PC-3 (cell line): ENCODE data around the gene NEUROG3. TPM values are rescaled to one million over a fixed set of nuclear protein-coding genes. Genes with fewer than 3 reads are reported as not detected.

Experiments used
- ATAC-seq: fragments of 200-7000 bp; cut with Tn5 transposase; 2 replicates; pipeline ENCODE4 v1.9.1; 2020; ENCODE audit warnings: mild to moderate bottlenecking, moderate library complexity
- BruUV-seq: library from RNA; stranded (reverse); fragments of 400-500 nt; replicated peaks from 2 replicates; lab custom pipeline; 2021; lab: Mats Ljungman, UMichigan
- CTCF ChIA-PET: fragments of 300-600 bp; sonication (Branson Sonifier 250); formaldehyde crosslinking; loops from one replicate; lab custom pipeline; 2022; ENCODE audit warnings: antibody characterized with exemption; lab: Charles Lee
- POLR2A ChIA-PET: fragments of 300-600 bp; sonication (Branson Sonifier 250); formaldehyde crosslinking; loops from one replicate; lab custom pipeline; 2022; ENCODE audit warnings: antibody characterized with exemption; ENCODE audit not compliant: unreplicated experiment; lab: Charles Lee
- DNase-seq: peaks from one replicate; pipeline ENCODE4 v3.0.0-alpha.2; 2015
- H2AFZ ChIP-seq: fragments of 300-600 bp; sonication (generic); 2 replicates; pipeline ENCODE4 v1.6.0; 2016; ENCODE audit warnings: antibody characterized with exemption, low read length
- H3F3A ChIP-seq: fragments of 300-600 bp; sonication (generic); one replicate; pipeline ENCODE4 v1.6.0; 2017; ENCODE audit warnings: antibody characterized with exemption, low read length, control low read depth, mild to moderate bottlenecking; ENCODE audit not compliant: unreplicated experiment
- H3K27ac ChIP-seq: fragments of 300-600 bp; sonication (generic); 2 replicates; pipeline ENCODE4 v1.5.1; 2016; ENCODE audit warnings: mild to moderate bottlenecking, low read length
- H3K27me3 ChIP-seq: fragments of 300-600 bp; sonication (generic); 2 replicates; pipeline ENCODE4 v1.6.1; 2016; ENCODE audit warnings: low read length, mixed read lengths
- H3K36me3 ChIP-seq: fragments of 300-600 bp; sonication (generic); 2 replicates; pipeline ENCODE4 v1.6.1; 2016; ENCODE audit warnings: low read depth, mixed run types, low read length, mixed read lengths
- H3K4me1 ChIP-seq: fragments of 300-600 bp; sonication (generic); 2 replicates; pipeline ENCODE4 v1.5.1; 2016; ENCODE audit warnings: low read length; ENCODE audit not compliant: insufficient read depth
- H3K4me2 ChIP-seq: fragments of 300-600 bp; sonication (generic); 2 replicates; pipeline ENCODE4 v1.6.0; 2016; ENCODE audit warnings: low read length
- H3K4me3 ChIP-seq: fragments of 300-600 bp; sonication (generic); 2 replicates; pipeline ENCODE4 v1.5.1; 2016; ENCODE audit warnings: mild to moderate bottlenecking, low read length, mixed read lengths
- H3K79me2 ChIP-seq: fragments of 300-600 bp; sonication (generic); 2 replicates; pipeline ENCODE4 v1.6.1; 2017; ENCODE audit warnings: low read length, mixed read lengths
- H3K9ac ChIP-seq: fragments of 300-600 bp; sonication (generic); 2 replicates; pipeline ENCODE4 v1.6.0; 2016; ENCODE audit warnings: mild to moderate bottlenecking, low read length
- H3K9me2 ChIP-seq: fragments of 300-600 bp; sonication (generic); replicated peaks from 2 replicates; pipeline ENCODE4 v1.6.1; 2016; ENCODE audit warnings: mixed run types, low read length, mixed read lengths
- H3K9me3 ChIP-seq: fragments of 300-600 bp; sonication (generic); 2 replicates; pipeline ENCODE4 v1.6.1; 2016; ENCODE audit warnings: low read length, mixed read lengths
- H4K20me1 ChIP-seq: fragments of 300-600 bp; sonication (generic); 2 replicates; pipeline ENCODE4 v1.6.1; 2016; ENCODE audit warnings: low read length, mixed read lengths
- EZH2 ChIP-seq: fragments of 300-600 bp; sonication (generic); IDR thresholded peaks from one replicate; pipeline ENCODE4 v1.6.1; 2017; ENCODE audit warnings: antibody characterized with exemption, mild to moderate bottlenecking, low read length; ENCODE audit not compliant: unreplicated experiment
- EZH2phosphoT487 ChIP-seq: fragments of 300-600 bp; sonication (generic); IDR thresholded peaks from 2 replicates; pipeline ENCODE4 v1.6.1; 2018; ENCODE audit warnings: mild to moderate bottlenecking, antibody characterized with exemption, low read length, borderline replicate concordance
- intact Hi-C: fragments of 100-400 bp; cut with micrococcal nuclease; formaldehyde crosslinking; loops from 2 replicates; pipeline ENCODE4 v1.9.0; 2023
- total RNA-seq: library from RNA; depleted of rRNA; stranded (reverse); fragments of >200 nt; gene quantifications from 2 replicates; pipeline ENCODE4 v1.2.3, GENCODE V29; 2014
- TF ChIP-seq, protein P1 (sequence below): fragments of 300-600 bp; sonication (generic); conservative IDR thresholded peaks from 2 replicates; pipeline ENCODE4 v1.5.1; 2017; ENCODE audit warnings: antibody characterized with exemption, low read depth, mild to moderate bottlenecking, low read length

NEUROG3 gene
- total RNA-seq, 1 experiment from 2014 or later: not detected

DNA sequence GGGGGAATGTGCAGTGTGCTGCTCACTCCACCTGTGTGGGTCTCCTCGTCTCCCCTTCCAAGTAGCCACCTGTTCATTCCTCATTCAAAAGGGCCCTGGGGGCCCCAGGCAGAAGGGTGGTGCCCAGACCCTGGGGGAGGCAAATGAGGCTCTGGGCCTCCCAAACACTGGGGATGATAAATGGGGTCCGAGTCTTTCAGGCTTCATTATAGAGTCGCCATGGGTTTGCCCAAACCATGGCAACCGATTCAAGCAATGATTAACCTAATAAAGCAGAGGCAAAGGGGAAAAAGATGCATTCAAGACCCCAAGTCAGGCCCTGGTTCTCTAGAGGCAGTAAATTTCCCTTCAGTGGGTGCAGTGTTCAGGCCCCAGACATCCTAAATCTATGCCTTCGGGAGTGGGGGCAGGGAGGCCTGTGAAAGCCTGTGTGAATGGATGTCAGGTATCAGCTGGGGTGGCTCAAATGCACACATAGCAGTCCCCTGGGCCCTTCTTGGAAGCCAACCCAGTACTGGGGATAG lies 10.4 kb downstream of the NEUROG3 start:
- H3K36me3 ChIP-seq: no peaks in the 10 kb centered on the region
- ATAC-seq: no peak
- H3K27ac ChIP-seq: no peak overlapping the region
- ChIA-PET CTCF (interaction anchor here (0.6 kb wide), 1 partner anchor 10 kb away, joined by 3 read pairs; no protein-coding TSS in a partner anchor), POLR2A (no interaction called here)
- H3K4me1 ChIP-seq: no peaks in the 10 kb centered on the region
- peaks cover 81% of the 10 kb centered on the region for H3K27me3 ChIP-seq
- H3F3A ChIP-seq: no peaks in the 10 kb centered on the region
- H3K4me2 ChIP-seq: no peak overlapping the region
- DNase-seq: no peak
- intact Hi-C loops: no loop called here
- no peak overlapping the region for H3K9ac ChIP-seq
- H3K79me2 ChIP-seq: no peaks in the 10 kb centered on the region
- no peaks in the 10 kb centered on the region for H3K9me3 ChIP-seq
- H4K20me1 ChIP-seq: no peaks in the 10 kb centered on the region
- H3K9me2 ChIP-seq: no peaks in the 10 kb centered on the region
- H2AFZ ChIP-seq: no peak overlapping the region
- BruUV-seq: no TSS peak
- H3K4me3 ChIP-seq: no peak overlapping the region
- TF ChIP-seq, protein P1, sequence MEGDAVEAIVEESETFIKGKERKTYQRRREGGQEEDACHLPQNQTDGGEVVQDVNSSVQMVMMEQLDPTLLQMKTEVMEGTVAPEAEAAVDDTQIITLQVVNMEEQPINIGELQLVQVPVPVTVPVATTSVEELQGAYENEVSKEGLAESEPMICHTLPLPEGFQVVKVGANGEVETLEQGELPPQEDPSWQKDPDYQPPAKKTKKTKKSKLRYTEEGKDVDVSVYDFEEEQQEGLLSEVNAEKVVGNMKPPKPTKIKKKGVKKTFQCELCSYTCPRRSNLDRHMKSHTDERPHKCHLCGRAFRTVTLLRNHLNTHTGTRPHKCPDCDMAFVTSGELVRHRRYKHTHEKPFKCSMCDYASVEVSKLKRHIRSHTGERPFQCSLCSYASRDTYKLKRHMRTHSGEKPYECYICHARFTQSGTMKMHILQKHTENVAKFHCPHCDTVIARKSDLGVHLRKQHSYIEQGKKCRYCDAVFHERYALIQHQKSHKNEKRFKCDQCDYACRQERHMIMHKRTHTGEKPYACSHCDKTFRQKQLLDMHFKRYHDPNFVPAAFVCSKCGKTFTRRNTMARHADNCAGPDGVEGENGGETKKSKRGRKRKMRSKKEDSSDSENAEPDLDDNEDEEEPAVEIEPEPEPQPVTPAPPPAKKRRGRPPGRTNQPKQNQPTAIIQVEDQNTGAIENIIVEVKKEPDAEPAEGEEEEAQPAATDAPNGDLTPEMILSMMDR: no peak
- TF ChIP-seq EZH2 (no peak), EZH2phosphoT487 (no peak)

DNA sequence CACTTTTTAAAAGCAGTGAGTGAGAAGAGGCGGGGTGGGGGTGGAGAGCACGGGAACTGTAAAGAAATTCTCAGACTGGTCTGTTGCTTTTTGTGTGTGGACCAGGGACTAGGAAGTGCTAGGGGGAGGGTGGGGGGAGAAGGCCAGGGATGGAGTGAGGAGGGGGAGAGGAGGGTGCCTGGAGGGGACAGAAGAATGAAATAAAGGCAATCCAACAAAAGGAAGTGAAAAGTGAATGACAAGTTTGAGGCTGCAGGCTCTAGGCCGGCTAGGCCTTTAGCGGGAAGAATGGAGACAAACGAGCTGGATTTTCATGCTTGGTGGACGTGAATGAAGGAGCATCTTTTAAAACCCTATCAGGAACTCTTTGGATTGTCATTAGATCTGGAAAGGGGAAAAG lies 13.7 kb downstream of the NEUROG3 start:
- Histone ChIP-seq H3K27ac (no peak overlapping the region), H3K79me2 (no peaks in the 10 kb centered on the region), H3K36me3 (no peaks in the 10 kb centered on the region), H3K4me1 (no peaks in the 10 kb centered on the region), H3F3A (no peaks in the 10 kb centered on the region), H3K4me2 (no peak overlapping the region), H3K9ac (no peak overlapping the region), H4K20me1 (no peaks in the 10 kb centered on the region), H3K9me3 (no peaks in the 10 kb centered on the region), H2AFZ (no peak overlapping the region), H3K9me2 (no peaks in the 10 kb centered on the region), H3K4me3 (no peak overlapping the region), H3K27me3 (peaks cover 83% of the 10 kb centered on the region)
- DNase-seq (no peak), ATAC-seq (no peak)
- TF ChIP-seq EZH2phosphoT487 (no peak), EZH2 (no peak)
- TF ChIP-seq, protein P1: no peak
- no TSS peak for BruUV-seq
- intact Hi-C loops: no loop called here
- ChIA-PET CTCF (no interaction called here), POLR2A (no interaction called here)

DNA sequence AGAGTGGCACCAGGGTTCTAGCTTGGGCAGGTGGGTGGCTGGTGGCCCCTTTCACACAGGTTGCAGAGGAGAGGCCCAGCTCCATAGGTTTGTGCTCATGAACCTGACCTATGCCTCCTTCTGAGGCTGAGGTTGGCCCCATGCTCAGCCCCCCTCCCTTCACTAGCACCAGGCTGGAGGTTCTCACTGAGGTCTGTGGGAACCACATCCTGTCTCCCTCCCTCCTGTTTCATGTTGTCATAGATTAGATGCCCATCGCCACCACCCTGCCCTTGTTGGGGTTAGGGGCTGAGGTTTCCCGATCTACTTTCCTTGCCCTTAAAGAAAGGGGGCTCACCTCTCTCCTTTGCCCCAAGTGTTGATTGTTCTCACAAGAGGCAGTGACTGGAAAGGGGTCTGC lies 14.7 kb downstream of the NEUROG3 start:
- Histone ChIP-seq H3K9me2 (no peaks in the 10 kb centered on the region), H3K79me2 (no peaks in the 10 kb centered on the region), H3K9me3 (no peaks in the 10 kb centered on the region), H3K9ac (no peak overlapping the region), H3K27me3 (peaks cover 83% of the 10 kb centered on the region), H3K4me3 (no peak overlapping the region), H3K4me2 (no peak overlapping the region), H3K4me1 (no peaks in the 10 kb centered on the region), H3K36me3 (no peaks in the 10 kb centered on the region), H3K27ac (no peak overlapping the region), H3F3A (no peaks in the 10 kb centered on the region), H4K20me1 (no peaks in the 10 kb centered on the region), H2AFZ (no peak overlapping the region)
- no TSS peak for BruUV-seq
- TF ChIP-seq, protein P1: no peak
- TF ChIP-seq EZH2 (no peak), EZH2phosphoT487 (no peak)
- ChIA-PET CTCF (no interaction called here), POLR2A (no interaction called here)
- intact Hi-C loops: no loop called here
- ATAC-seq: no peak
- DNase-seq: no peak
